Measurements from ENCODE around the gene CARNS1.
"Not testable (repeated sequence)": the region's sequence is repeated elsewhere in the genome, so short reads cannot be mapped to it uniquely, and the experiment has no call there.

CARNS1 gene

DNA sequence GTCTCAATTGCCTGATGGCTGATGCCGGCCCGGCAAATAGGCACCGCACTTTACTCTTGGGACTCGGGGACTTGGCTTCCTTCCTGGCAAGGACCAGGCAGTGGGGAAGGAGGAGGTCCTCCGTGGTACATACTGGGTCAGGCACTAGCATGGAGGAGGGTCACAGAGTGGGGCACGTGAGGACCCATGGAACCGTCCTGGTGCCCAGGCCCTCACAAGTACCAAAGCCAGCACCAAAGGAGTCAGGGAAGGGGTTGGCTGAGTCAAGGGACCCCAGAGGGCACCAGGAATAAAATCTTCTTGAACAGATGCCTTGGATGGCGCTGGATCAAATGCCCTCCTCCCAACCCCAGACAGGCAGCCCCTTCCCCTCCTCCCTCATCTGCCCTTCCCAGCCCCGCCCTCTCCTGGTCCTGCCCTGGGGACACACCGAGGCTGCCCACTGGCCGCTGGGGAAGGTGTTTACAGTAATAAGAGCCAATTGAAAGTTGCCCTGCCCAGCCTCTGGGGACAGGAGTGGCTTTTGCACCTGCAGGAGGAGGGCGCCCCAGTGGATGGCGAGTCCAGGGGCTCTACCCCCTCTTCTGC lies 5.6 kb upstream of the CARNS1 start:
- no peak for DNase-seq (ENCODE audit: low spot score)

GRCh38 chr11:67410369-67410831 lies 5.1 kb upstream of the CARNS1 start:
- DNase-seq (ENCODE audit: low spot score) = peak; percentile 93

DNA sequence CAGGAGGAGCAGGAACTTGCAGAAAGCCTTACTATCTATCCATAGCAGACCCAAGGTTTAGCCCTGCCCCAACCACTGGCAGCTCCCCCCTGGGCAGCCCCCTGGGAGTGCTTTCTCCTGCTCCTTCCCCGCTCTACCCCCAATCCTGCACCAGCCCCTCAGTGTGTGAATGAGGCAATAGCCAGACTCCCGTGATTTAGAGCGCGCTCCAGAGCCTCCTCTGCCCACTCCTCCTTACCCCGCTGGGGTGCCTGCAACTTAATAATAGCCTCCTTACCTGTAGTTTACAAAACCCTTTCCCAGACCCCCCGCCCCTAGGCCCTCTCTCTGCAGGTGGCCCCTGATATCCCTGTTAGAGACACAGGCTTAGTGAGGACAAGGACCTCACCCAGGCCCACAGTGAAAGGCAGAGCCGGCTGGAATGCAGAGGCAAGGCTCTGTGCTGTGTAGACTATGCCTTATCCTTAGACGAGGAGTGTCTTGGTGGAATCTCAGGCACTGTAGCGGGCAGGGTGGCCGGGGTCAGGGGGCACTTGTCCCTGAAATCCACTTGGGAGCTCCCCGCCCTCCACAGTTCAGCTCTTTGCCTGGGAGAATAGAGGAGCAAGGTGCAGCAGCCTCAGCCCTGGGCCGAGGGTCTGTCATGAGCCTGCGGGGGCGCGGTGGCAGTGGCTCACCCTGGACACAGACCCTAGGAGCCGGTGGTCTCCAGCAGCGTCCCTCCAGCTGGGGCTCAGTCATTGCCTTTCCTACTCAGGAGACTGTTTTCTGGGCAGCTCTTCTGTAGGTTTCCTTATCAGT lies 4.3 kb upstream of the CARNS1 start:
- DNase-seq (ENCODE audit: low spot score) = no peak

- DNase-seq (ENCODE audit: low spot score) = no peak
Measured at GRCh38 chr11:67411785-67412152, 3.7 kb upstream of the CARNS1 start.

GRCh38 chr11:67412495-67413179 lies 2.8 kb upstream of the CARNS1 start:
- no peak for DNase-seq (ENCODE audit: low spot score)

GRCh38 chr11:67413266-67413849 lies 2.1 kb upstream of the CARNS1 start:
- DNase-seq (ENCODE audit: low spot score) = no peak

GRCh38 chr11:67416416-67417335 lies 1.2 kb downstream of the CARNS1 start:
- DNase-seq (ENCODE audit: low spot score) = peak; percentile 68

DNA sequence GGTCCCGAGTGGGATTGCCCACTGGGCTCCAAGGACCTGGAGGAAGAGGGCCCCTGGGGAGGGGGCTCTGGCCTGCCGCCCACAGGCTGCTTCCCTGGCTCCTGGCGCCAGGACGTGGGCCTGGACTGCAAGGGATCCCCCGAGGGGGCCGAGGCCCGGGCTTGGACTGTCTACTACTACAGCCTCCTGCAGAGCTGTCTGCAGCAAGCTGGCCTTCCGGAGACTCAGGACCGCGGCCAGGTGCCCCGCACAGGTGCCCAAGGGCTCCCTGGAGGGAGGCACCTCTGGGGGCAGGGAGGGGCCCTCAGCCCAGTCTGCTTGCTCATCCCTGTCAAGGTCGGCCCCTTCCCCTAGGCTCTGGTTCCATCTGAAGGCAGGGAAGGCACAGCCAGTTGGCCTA lies 1.9 kb downstream of the CARNS1 start:
- no peak for DNase-seq (ENCODE audit: low spot score)

- no peak for DNase-seq (ENCODE audit: low spot score)
Measured at GRCh38 chr11:67418476-67419281, 3.2 kb downstream of the CARNS1 start.

GRCh38 chr11:67419325-67420049 lies 4.0 kb downstream of the CARNS1 start:
- no peak for DNase-seq (ENCODE audit: low spot score)

GRCh38 chr11:67420147-67420645 lies 4.7 kb downstream of the CARNS1 start:
- DNase-seq (ENCODE audit: low spot score) = no peak

DNA sequence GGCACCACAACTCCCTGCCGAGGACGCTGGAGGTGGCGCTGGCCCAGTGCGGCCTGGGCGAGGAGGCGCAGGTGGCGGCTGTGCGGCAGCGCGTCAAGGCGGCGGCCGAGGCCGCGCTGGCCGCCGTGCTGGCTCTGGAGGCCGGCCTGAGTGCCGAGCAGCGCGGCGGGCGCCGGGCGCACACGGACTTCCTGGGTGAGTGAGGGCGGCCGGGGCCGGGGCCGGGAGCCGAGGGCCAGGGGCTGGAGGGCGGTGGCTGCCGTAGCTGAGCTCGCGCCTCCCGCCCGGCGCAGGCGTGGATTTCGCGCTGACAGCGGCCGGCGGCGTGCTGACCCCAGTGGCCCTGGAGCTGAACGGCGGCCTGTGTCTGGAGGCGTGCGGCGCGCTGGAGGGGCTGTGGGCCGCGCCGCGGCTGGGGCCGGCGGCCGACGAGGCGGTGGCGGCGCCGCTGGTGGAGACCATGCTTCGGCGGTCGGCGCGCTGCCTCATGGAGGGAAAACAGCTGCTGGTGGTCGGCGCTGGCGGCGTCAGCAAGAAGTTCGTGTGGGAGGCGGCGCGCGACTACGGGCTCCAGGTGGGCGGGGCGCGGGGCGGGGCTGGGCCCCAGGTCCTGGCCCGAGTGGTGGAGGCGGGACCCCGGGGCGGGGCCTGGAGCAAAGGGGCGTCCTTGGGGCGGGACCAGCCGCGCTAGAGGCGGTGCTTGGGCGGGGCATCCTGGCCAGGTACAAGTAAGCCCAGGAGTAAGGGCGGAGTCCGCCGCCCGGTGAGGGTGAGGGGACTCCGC lies 5.4 kb downstream of the CARNS1 start:
- DNase-seq (ENCODE audit: low spot score) = peak; percentile 94

DNA sequence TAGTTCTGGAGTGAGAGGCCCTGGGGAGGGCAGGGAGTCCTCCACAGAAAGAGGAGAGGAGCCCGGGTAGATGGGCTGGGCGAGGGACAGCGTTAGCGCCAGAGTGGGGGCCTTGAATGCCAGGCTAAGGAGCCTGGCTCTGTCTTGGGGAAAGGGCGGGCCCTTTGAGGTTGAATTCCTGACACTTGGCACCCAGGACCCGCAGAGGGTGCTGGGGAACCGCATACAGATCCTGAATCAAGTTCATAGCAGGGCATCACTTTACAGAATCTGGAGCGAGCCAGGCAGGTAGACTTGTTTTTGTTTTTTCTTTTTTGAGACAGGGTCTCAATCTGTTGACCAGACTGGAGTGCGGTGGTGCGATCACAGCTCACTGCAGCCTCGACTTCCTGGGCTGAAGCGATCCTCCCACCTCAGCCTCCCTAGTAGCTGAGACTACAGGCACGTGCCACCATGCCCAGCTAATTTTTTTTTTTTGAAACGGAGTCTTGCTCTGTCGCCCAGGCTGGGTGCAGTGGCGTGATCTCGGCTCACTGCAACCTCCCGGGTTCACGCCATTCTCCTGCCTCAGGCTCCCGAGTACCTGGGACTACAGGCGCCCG lies 6.1 kb downstream of the CARNS1 start:
- DNase-seq (ENCODE audit: low spot score) = no peak

DNA sequence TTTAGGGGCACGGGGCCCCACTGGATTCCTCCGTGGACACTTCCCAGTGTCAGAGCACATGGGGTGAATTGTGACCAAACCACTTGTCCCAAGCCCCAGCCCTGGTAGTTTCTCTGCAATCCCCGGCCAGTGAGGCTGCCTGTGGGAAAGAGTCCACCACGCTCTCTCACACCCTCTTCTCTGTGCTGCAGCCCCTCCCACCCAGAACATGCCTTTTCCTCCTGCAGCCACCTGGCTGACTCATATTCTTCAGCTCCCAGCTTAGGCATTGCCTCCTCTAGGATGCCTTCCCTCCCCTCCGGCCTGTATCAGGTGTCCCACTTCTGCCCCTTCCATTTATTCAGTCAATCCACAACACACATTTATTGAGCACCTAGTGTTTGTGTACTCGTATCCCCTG lies 7.4 kb downstream of the CARNS1 start:
- no peak for DNase-seq (ENCODE audit: low spot score)

GRCh38 chr11:67423466-67423865 lies 8.0 kb downstream of the CARNS1 start:
- no peak for DNase-seq (ENCODE audit: low spot score)

GRCh38 chr11:67423891-67424613 lies 8.6 kb downstream of the CARNS1 start:
- no peak for DNase-seq (ENCODE audit: low spot score)

DNA sequence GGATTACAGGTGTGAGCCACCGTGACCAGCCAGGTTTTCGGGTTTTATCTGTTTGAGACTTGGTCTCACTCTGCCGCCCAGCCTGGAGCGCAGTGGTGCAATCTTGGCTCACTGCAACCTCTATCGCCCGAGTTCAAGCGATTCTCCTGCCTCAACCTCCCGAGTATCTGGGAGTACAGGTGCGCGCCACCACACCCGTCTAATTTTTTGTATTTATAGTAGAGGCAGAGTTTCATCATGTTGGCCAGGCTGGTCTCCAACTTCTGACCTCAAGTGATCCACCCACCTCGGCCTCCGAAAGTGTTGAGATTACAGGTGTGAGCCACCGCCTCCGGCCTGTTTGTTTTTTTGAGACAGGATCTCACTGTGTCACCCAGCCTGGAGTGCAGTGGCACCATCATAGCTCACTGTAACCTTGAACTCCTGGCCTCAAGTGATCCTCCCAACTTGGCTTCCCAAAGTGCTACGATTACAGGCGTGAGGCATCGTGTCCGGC lies 11.9 kb downstream of the CARNS1 start:
- DNase-seq (ENCODE audit: low spot score) = not testable (repeated sequence)
